Tibial artery (tissue), 4 donors: ENCODE data around the gene CDCP2.
"Not testable (repeated sequence)": the region's sequence is repeated elsewhere in the genome, so short reads cannot be mapped to it uniquely, and the experiment has no call there.

Experiments used
- DNase-seq, 2 donors: peaks; one replicate each; pipeline ENCODE4 v3.0.0-alpha.2; 2019
- H3K27ac ChIP-seq, 2 donors: fragments of 200-600 bp; sonication (generic) in 1 of 2; 1 replicate in 1 of 2; 2 replicates in 1 of 2; pipeline ENCODE4 v1.5.1; 2018 to 2019; ENCODE audit warnings: mild to moderate bottlenecking in 1 of 2
- H3K27me3 ChIP-seq, 2 donors: fragments of 200-600 bp; sonication (generic) in 1 of 2; one replicate each; pipeline versions ENCODE4 v1.5.1 to v1.6.0; 2016 to 2019
- H3K36me3 ChIP-seq, 3 donors: fragments of 200-600 bp; sonication (generic) in 2 of 3; one replicate each; pipeline ENCODE4 v1.5.1; 2016 to 2019; ENCODE audit warnings: mild to moderate bottlenecking in 2 of 3
- H3K4me1 ChIP-seq, 4 donors: fragments of 200-600 bp; sonication (generic) in 2 of 4; 1 replicate in 3 of 4; 2 replicates in 1 of 4; pipeline ENCODE4 v1.5.1; 2016 to 2019
- H3K4me3 ChIP-seq, 2 donors: fragments of 200-600 bp; sonication (generic) in 1 of 2; 1 replicate in 1 of 2; 2 replicates in 1 of 2; pipeline ENCODE4 v1.5.1; 2018 to 2019; ENCODE audit warnings: mild to moderate bottlenecking in 2 of 2
- H3K9me3 ChIP-seq, 3 donors: fragments of 200-600 bp; sonication (generic) in 1 of 3; one replicate each; pipeline ENCODE4 v1.5.1; 2016 to 2019
- CTCF ChIP-seq, 2 experiments: fragments of 200-600 bp in 1 of 2; fragments of 450-650 bp in 1 of 2; IDR thresholded peaks; one replicate each; pipeline ENCODE4 v1.5.1; 2017 to 2019; ENCODE audit warnings: antibody characterized with exemption in 2 of 2, mild to moderate bottlenecking in 1 of 2, moderate library complexity in 1 of 2
- intact Hi-C: fragments of 100-400 bp; cut with DNase I; formaldehyde crosslinking; loops from one replicate; pipeline ENCODE4 v1.15.0; 2023; ENCODE audit warnings: low total_unique reads

CDCP2 gene

GRCh38 chr1:54108156-54108555 lies 44.6 kb downstream of the CDCP2 start:
- Histone ChIP-seq H3K4me3 (no peak overlapping the region), H3K27ac (no peak overlapping the region), H3K36me3 (no peaks in the 10 kb centered on the region), H3K9me3 (no peaks in the 10 kb centered on the region), H3K27me3 (no peaks in the 10 kb centered on the region), H3K4me1 (no peaks in the 10 kb centered on the region)
- intact Hi-C loops, result no loop called here
- DNase-seq, result no peak
- no peak for TF ChIP-seq CTCF (IDR thresholded peaks at IDR 0.05)

- Histone ChIP-seq H3K36me3 (no peaks in the 10 kb centered on the region), H3K27me3 (no peaks in the 10 kb centered on the region), H3K4me1 (no peaks in the 10 kb centered on the region), H3K4me3 (no peak overlapping the region), H3K9me3 (no peaks in the 10 kb centered on the region), H3K27ac (no peak overlapping the region)
- intact Hi-C loops, result no loop called here
- DNase-seq, result no peak
- TF ChIP-seq CTCF (IDR thresholded peaks at IDR 0.05), result peak in 1 of 2 experiments; percentile 21
Observed at GRCh38 chr1:54107131-54107530, 45.7 kb downstream of the CDCP2 start.

GRCh38 chr1:54105736-54106269 lies 47.0 kb downstream of the CDCP2 start:
- intact Hi-C loops, result no loop called here
- no peak overlapping the region for H3K27ac ChIP-seq
- no peaks in the 10 kb centered on the region for H3K9me3 ChIP-seq
- H3K27me3 ChIP-seq, result no peaks in the 10 kb centered on the region
- H3K36me3 ChIP-seq, result no peaks in the 10 kb centered on the region
- no peak overlapping the region for H3K4me3 ChIP-seq
- no peaks in the 10 kb centered on the region for H3K4me1 ChIP-seq
- DNase-seq, result no peak
- TF ChIP-seq CTCF (IDR thresholded peaks at IDR 0.05), result no peak

- H3K27me3 ChIP-seq, result no peaks in the 10 kb centered on the region
- no peaks in the 10 kb centered on the region for H3K4me1 ChIP-seq
- H3K9me3 ChIP-seq, result no peaks in the 10 kb centered on the region
- no peak for DNase-seq
- H3K4me3 ChIP-seq, result no peak overlapping the region
- intact Hi-C loops, result no loop called here
- TF ChIP-seq CTCF (IDR thresholded peaks at IDR 0.05), result no peak
- no peak overlapping the region for H3K27ac ChIP-seq
- no peaks in the 10 kb centered on the region for H3K36me3 ChIP-seq
Observed at GRCh38 chr1:54105080-54105479, 47.7 kb downstream of the CDCP2 start.

- intact Hi-C loops, H3K27ac ChIP-seq, H3K4me3 ChIP-seq, H3K27me3 ChIP-seq, H3K4me1 ChIP-seq, H3K9me3 ChIP-seq, DNase-seq, H3K36me3 ChIP-seq: not testable (repeated sequence)
Observed at GRCh38 chr1:54104613-54105012, 48.2 kb downstream of the CDCP2 start.

GRCh38 chr1:54103414-54103813 lies 49.4 kb downstream of the CDCP2 start:
- DNase-seq, result no peak
- Histone ChIP-seq H3K27ac (no peak overlapping the region), H3K4me3 (no peak overlapping the region), H3K27me3 (no peaks in the 10 kb centered on the region), H3K4me1 (no peaks in the 10 kb centered on the region), H3K9me3 (no peaks in the 10 kb centered on the region), H3K36me3 (no peaks in the 10 kb centered on the region)
- intact Hi-C loops, result no loop called here
- TF ChIP-seq CTCF (IDR thresholded peaks at IDR 0.05), result no peak
